Liver (tissue), 9 donors: Measurements from ENCODE around the gene IL17REL. TPM values are rescaled to one million over a fixed set of nuclear protein-coding genes. Genes with fewer than 3 reads are reported as not detected.

Source experiments
- DNase-seq: peaks from one replicate; pipeline ENCODE4 v3.0.0-alpha.2; 2017; ENCODE audit warnings: low spot score
- H3K27ac ChIP-seq, 2 donors: one replicate each; pipeline ENCODE4 v1.7.0; 2013; ENCODE audit warnings: inconsistent platforms in 2 of 2, low read length in 2 of 2, control low read depth in 1 of 2, low read depth in 1 of 2, mild to moderate bottlenecking in 1 of 2
- H3K27me3 ChIP-seq, 4 donors: one replicate each; pipeline versions ENCODE4 v1.6.1 to v1.7.0; 2013; ENCODE audit warnings: low read length in 3 of 4, inconsistent platforms in 1 of 4, mild to moderate bottlenecking in 1 of 4, moderate library complexity in 1 of 4; ENCODE audit not compliant: control insufficient read depth in 4 of 4, insufficient read depth in 4 of 4
- H3K36me3 ChIP-seq, 4 donors: one replicate each; pipeline versions ENCODE4 v1.6.1 to v1.7.0; 2013; ENCODE audit warnings: low read length in 3 of 4, mild to moderate bottlenecking in 3 of 4, low read depth in 1 of 4, moderate library complexity in 1 of 4; ENCODE audit not compliant: control insufficient read depth in 4 of 4, insufficient read depth in 3 of 4
- H3K4me1 ChIP-seq, 4 donors: one replicate each; pipeline versions ENCODE4 v1.6.1 to v1.7.0; 2013; ENCODE audit warnings: low read length in 3 of 4, mild to moderate bottlenecking in 3 of 4, moderate library complexity in 1 of 4; ENCODE audit not compliant: control insufficient read depth in 4 of 4, insufficient read depth in 4 of 4
- H3K4me3 ChIP-seq, 3 donors: one replicate each; pipeline versions ENCODE4 v1.6.1 to v1.7.0; 2013; ENCODE audit warnings: low read length in 3 of 3, control low read depth in 1 of 3, low read depth in 1 of 3, mild to moderate bottlenecking in 1 of 3
- H3K9ac ChIP-seq, 2 donors: one replicate each; pipeline ENCODE4 v1.7.0; 2013; ENCODE audit warnings: low read length in 2 of 2, mild to moderate bottlenecking in 2 of 2, moderate library complexity in 2 of 2, control low read depth in 1 of 2, low read depth in 1 of 2
- H3K9me3 ChIP-seq, 4 donors: one replicate each; pipeline versions ENCODE4 v1.6.1 to v1.7.0; 2013; ENCODE audit warnings: low read length in 3 of 4; ENCODE audit not compliant: control insufficient read depth in 4 of 4
- EGR1 ChIP-seq, 2 donors: IDR thresholded peaks; 2 replicates each; pipeline ENCODE4 v1.6.1; 2016 to 2018; ENCODE audit warnings: antibody characterized with exemption in 2 of 2, low read depth in 2 of 2
- FOXA1 ChIP-seq: IDR thresholded peaks from 2 replicates; pipeline ENCODE4 v1.6.1; 2016; ENCODE audit warnings: antibody characterized with exemption
- FOXA2 ChIP-seq: IDR thresholded peaks from 2 replicates; pipeline ENCODE4 v1.6.1; 2016; ENCODE audit warnings: antibody characterized with exemption
- HNF4A ChIP-seq, 2 donors: conservative IDR thresholded peaks; 2 replicates each; pipeline ENCODE4 v1.6.1; 2016; ENCODE audit warnings: antibody characterized with exemption in 2 of 2, mild to moderate bottlenecking in 2 of 2
- HNF4G ChIP-seq: IDR thresholded peaks from 2 replicates; pipeline ENCODE4 v1.6.1; 2016; ENCODE audit warnings: antibody characterized with exemption
- JUND ChIP-seq, 2 donors: IDR thresholded peaks; 2 replicates each; pipeline ENCODE4 v1.6.1; 2016; ENCODE audit warnings: antibody characterized with exemption in 2 of 2
- NR2F2 ChIP-seq: IDR thresholded peaks from 2 replicates; pipeline ENCODE4 v1.6.1; 2016; ENCODE audit warnings: antibody characterized with exemption
- RAD21 ChIP-seq, 2 donors: IDR thresholded peaks; 2 replicates each; pipeline ENCODE4 v1.6.1; 2016; ENCODE audit warnings: antibody characterized with exemption in 2 of 2, mild to moderate bottlenecking in 2 of 2
- RXRA ChIP-seq, 2 donors: IDR thresholded peaks; 2 replicates each; pipeline ENCODE4 v1.6.1; 2017 to 2018; ENCODE audit warnings: antibody characterized with exemption in 2 of 2, mild to moderate bottlenecking in 1 of 2
- SP1 ChIP-seq: IDR thresholded peaks from 2 replicates; pipeline ENCODE4 v1.6.1; 2018; ENCODE audit warnings: antibody characterized with exemption, mild to moderate bottlenecking
- TAF1 ChIP-seq: conservative IDR thresholded peaks from 2 replicates; pipeline ENCODE4 v1.6.1; 2016; ENCODE audit warnings: antibody characterized with exemption, mild to moderate bottlenecking
- WGBS: extraction: QIAGEN DNeasy Blood & Tissue Kit; methylation state at CpG from one replicate; pipeline ENCODE4 v1.1.7; 2013; 5-methylcytosine and 5-hydroxymethylcytosine counted together
- polyA plus RNA-seq, 2 donors: library from polyadenylated mRNA; stranded (reverse) in 1 of 2; unstranded in 1 of 2; fragments of 200-250 nt in 1 of 2; fragments of >200 nt in 1 of 2; fragmentation: Nextera tagmentation in 1 of 2; extraction: Ambion mirVana in 1 of 2; gene quantifications; one replicate each; pipeline versions ENCODE4 v1.2.1 to v1.2.3, GENCODE V29; 2013 to 2015
- total RNA-seq, 2 donors: library from RNA; depleted of rRNA; stranded (reverse); fragments of >200 nt; gene quantifications; one replicate each; pipeline ENCODE4 v1.2.3, GENCODE V29; 2014
- TF ChIP-seq, protein P1 (sequence below): IDR thresholded peaks from 2 replicates; pipeline ENCODE4 v1.6.1; 2016; ENCODE audit warnings: antibody characterized with exemption, mild to moderate bottlenecking
- TF ChIP-seq, protein P2 (sequence below): IDR thresholded peaks from 2 replicates; pipeline ENCODE4 v1.6.1; 2016; ENCODE audit warnings: antibody characterized with exemption
- TF ChIP-seq, protein P3 (sequence below): IDR thresholded peaks from 2 replicates; pipeline ENCODE4 v1.6.1; 2016; ENCODE audit warnings: antibody characterized with exemption
- TF ChIP-seq, protein P4 (sequence below): IDR thresholded peaks from 2 replicates; pipeline ENCODE4 v1.6.1; 2016; ENCODE audit warnings: antibody characterized with exemption
- donor health status: healthy.
- donor health status: healthy.
- donor health status: healthy.
- donor health status: healthy.
- donor health status: healthy.

Gene IL17REL
- total and polyA plus RNA-seq, 4 donors, result under 0.01 TPM; not detected in 3

DNA sequence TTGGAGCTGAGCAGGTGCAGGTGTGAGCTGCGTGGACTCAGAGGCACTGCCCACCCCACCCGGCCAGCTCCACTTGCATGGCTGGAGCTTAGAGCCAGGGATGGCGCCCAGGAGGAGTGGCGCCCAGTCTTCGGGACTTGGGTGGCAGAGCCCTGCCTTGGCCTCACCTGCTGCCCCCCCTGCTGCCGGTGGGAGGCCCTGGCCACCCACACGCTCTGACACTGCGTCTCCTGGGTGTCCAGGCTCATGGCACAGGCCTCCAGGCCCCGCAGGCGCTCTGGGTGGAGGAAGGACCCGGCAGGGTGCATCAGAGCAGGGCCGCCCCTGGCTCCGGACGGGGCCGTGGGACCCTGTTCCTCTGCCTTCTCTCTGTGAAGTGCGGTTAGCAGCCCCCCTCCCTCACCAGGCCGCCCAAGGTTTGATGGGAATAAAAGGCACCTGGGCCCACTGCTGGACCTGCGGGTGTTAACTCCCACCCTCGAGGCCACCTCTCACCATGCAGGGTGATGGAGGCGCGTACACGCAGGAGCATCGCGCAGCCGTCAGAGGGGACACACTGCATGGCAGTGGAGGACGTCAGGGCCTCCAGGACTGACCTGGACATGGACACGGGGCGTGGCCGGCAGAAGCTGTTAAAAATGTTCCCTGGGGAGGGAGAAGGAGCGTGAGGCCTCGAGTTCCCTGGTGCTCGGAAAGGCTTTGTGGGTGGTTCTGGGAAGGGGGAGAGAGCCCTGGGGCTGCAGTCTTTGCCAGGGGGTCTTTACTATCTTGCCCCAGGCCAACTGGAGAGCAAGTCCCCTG, 11.8 kb downstream of the IL17REL start (continued):
- TF ChIP-seq, protein P1, sequence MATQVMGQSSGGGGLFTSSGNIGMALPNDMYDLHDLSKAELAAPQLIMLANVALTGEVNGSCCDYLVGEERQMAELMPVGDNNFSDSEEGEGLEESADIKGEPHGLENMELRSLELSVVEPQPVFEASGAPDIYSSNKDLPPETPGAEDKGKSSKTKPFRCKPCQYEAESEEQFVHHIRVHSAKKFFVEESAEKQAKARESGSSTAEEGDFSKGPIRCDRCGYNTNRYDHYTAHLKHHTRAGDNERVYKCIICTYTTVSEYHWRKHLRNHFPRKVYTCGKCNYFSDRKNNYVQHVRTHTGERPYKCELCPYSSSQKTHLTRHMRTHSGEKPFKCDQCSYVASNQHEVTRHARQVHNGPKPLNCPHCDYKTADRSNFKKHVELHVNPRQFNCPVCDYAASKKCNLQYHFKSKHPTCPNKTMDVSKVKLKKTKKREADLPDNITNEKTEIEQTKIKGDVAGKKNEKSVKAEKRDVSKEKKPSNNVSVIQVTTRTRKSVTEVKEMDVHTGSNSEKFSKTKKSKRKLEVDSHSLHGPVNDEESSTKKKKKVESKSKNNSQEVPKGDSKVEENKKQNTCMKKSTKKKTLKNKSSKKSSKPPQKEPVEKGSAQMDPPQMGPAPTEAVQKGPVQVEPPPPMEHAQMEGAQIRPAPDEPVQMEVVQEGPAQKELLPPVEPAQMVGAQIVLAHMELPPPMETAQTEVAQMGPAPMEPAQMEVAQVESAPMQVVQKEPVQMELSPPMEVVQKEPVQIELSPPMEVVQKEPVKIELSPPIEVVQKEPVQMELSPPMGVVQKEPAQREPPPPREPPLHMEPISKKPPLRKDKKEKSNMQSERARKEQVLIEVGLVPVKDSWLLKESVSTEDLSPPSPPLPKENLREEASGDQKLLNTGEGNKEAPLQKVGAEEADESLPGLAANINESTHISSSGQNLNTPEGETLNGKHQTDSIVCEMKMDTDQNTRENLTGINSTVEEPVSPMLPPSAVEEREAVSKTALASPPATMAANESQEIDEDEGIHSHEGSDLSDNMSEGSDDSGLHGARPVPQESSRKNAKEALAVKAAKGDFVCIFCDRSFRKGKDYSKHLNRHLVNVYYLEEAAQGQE, result no peak
- no peak for TF ChIP-seq HNF4G
- TF ChIP-seq, protein P2, sequence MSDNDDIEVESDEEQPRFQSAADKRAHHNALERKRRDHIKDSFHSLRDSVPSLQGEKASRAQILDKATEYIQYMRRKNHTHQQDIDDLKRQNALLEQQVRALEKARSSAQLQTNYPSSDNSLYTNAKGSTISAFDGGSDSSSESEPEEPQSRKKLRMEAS, result no peak

DNA sequence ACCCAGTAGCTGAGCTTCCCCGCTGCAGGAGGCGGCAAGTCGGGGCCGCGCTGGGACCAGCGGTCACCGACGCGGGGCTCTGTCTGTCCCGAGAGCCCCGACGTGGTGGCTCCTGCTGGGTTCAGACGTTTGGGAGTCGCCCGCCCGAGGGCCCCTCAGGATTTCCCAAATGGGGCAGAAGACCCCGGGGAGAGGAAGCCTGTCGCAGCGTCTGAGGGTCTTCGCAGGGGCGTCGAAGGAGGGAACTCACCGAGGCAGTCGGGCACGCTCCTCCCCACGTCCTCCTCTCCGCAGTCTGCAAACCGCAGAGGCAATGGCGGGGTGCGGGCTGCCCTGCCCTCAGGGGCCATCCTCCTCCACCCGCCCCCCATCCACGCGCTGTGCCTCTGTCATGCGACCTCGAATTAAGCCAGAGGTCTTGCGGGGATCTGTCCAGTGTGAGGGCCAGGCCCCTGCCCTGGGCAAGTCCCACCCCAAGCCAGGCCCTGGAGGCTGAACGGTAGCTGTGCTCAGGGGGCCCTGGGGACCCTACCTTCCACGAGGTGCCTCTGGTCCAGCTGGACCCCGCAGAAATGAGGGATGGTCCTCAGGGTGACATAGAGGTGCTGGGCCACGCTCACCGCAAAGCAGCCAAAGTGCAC, 12.5 kb downstream of the IL17REL start:
- peak; percentile 33 for DNase-seq
- Histone ChIP-seq H3K27me3 (no peaks in the 10 kb centered on the region), H3K36me3 (no peaks in the 10 kb centered on the region), H3K9ac (no peak overlapping the region), H3K27ac (no peak overlapping the region), H3K4me3 (no peak overlapping the region), H3K9me3 (no peaks in the 10 kb centered on the region), H3K4me1 (peaks cover 0 to 3% (median 0%) of the 10 kb centered on the region in 4 donors)
- TF ChIP-seq HNF4A (conservative IDR thresholded peaks at IDR 0.05), result no peak
- TF ChIP-seq, protein P3, sequence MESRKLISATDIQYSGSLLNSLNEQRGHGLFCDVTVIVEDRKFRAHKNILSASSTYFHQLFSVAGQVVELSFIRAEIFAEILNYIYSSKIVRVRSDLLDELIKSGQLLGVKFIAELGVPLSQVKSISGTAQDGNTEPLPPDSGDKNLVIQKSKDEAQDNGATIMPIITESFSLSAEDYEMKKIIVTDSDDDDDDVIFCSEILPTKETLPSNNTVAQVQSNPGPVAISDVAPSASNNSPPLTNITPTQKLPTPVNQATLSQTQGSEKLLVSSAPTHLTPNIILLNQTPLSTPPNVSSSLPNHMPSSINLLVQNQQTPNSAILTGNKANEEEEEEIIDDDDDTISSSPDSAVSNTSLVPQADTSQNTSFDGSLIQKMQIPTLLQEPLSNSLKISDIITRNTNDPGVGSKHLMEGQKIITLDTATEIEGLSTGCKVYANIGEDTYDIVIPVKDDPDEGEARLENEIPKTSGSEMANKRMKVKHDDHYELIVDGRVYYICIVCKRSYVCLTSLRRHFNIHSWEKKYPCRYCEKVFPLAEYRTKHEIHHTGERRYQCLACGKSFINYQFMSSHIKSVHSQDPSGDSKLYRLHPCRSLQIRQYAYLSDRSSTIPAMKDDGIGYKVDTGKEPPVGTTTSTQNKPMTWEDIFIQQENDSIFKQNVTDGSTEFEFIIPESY, result no peak
- no peak for TF ChIP-seq NR2F2
- TF ChIP-seq FOXA2, result no peak
- no peak for TF ChIP-seq TAF1
- TF ChIP-seq, protein P2, result no peak
- no peak for TF ChIP-seq RXRA (IDR thresholded peaks at IDR 0.05)
- no peak for TF ChIP-seq SP1
- TF ChIP-seq FOXA1, result no peak
- no peak for TF ChIP-seq EGR1 (IDR thresholded peaks at IDR 0.05; ENCODE audit: low read depth in 2 of 2)
- TF ChIP-seq RAD21 (IDR thresholded peaks at IDR 0.05), result no peak
- TF ChIP-seq, protein P4, sequence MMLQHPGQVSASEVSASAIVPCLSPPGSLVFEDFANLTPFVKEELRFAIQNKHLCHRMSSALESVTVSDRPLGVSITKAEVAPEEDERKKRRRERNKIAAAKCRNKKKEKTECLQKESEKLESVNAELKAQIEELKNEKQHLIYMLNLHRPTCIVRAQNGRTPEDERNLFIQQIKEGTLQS, result no peak
- TF ChIP-seq HNF4G, result no peak
- TF ChIP-seq, protein P1, result no peak
- TF ChIP-seq JUND (IDR thresholded peaks at IDR 0.05), result no peak
- 47% methylated on average over 41 of the region's 41 CpGs for WGBS
